ENCODE results near the gene MRC2.

DNA sequence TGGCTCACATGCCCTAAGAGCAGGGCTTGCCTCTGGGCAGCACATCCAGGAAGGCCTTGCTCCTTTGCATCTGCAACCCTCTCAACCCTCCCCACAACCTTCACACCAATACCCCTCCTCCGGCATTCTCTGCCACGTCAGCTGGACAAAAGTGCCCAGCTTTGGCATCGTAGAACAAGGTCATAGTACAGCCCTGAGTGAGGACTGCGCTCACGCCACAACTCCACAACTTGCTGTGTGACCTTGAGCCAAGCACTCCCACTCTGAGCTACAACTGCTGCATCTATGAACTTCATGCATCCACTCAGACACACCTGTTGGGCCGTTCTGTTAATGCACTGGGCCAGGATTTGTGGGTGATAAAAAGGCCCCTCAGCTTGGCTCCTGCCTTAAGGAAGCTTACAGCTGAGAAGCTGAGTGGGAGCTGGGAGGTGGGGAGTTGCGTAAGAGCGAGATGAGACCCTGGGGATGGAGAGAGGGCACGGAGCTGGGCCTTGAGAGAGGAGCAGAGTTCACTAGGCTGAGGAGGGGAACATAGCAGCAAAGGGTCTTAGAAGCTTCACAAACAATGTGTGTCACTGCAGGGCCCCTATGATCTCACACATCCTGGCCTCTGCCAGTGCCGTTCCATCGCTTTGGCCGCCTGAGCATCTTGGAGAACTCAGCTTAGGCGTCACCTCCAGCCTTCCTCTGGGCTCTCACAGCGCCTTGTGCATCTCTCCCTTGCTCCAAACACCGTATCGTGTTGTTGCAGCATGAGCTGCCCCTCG lies 8.6 kb upstream of the MRC2 start:
- TF ChIP-seq RAD21 (conservative IDR thresholded peaks at IDR 0.05 in 1 of 2, IDR thresholded peaks at IDR 0.05 in 1 of 2), result no peak
- TF ChIP-seq, protein P1, sequence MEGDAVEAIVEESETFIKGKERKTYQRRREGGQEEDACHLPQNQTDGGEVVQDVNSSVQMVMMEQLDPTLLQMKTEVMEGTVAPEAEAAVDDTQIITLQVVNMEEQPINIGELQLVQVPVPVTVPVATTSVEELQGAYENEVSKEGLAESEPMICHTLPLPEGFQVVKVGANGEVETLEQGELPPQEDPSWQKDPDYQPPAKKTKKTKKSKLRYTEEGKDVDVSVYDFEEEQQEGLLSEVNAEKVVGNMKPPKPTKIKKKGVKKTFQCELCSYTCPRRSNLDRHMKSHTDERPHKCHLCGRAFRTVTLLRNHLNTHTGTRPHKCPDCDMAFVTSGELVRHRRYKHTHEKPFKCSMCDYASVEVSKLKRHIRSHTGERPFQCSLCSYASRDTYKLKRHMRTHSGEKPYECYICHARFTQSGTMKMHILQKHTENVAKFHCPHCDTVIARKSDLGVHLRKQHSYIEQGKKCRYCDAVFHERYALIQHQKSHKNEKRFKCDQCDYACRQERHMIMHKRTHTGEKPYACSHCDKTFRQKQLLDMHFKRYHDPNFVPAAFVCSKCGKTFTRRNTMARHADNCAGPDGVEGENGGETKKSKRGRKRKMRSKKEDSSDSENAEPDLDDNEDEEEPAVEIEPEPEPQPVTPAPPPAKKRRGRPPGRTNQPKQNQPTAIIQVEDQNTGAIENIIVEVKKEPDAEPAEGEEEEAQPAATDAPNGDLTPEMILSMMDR (IDR thresholded peaks at IDR 0.05), result no peak
- no peak for TF ChIP-seq EP300 (IDR thresholded peaks at IDR 0.05)
- no peak for TF ChIP-seq MAZ (IDR thresholded peaks at IDR 0.05; ENCODE audit: borderline replicate concordance, low read depth, low read length)
- TF ChIP-seq JUN (IDR thresholded peaks at IDR 0.05), result no peak
- TF ChIP-seq, protein P2, sequence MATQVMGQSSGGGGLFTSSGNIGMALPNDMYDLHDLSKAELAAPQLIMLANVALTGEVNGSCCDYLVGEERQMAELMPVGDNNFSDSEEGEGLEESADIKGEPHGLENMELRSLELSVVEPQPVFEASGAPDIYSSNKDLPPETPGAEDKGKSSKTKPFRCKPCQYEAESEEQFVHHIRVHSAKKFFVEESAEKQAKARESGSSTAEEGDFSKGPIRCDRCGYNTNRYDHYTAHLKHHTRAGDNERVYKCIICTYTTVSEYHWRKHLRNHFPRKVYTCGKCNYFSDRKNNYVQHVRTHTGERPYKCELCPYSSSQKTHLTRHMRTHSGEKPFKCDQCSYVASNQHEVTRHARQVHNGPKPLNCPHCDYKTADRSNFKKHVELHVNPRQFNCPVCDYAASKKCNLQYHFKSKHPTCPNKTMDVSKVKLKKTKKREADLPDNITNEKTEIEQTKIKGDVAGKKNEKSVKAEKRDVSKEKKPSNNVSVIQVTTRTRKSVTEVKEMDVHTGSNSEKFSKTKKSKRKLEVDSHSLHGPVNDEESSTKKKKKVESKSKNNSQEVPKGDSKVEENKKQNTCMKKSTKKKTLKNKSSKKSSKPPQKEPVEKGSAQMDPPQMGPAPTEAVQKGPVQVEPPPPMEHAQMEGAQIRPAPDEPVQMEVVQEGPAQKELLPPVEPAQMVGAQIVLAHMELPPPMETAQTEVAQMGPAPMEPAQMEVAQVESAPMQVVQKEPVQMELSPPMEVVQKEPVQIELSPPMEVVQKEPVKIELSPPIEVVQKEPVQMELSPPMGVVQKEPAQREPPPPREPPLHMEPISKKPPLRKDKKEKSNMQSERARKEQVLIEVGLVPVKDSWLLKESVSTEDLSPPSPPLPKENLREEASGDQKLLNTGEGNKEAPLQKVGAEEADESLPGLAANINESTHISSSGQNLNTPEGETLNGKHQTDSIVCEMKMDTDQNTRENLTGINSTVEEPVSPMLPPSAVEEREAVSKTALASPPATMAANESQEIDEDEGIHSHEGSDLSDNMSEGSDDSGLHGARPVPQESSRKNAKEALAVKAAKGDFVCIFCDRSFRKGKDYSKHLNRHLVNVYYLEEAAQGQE (IDR thresholded peaks at IDR 0.05), result no peak

Measured in A549 (cell line).